ENCODE data around the gene DNAH14. TPM values are rescaled to one million over a fixed set of nuclear protein-coding genes. Genes with fewer than 3 reads are reported as not detected.

The DNAH14 gene
- total and polyA plus RNA-seq, 4 donors = 2.7 to 19.8 (median 9.6) TPM

- TF ChIP-seq GABPA (IDR thresholded peaks at IDR 0.05 in 1 of 2, conservative IDR thresholded peaks at IDR 0.05 in 1 of 2) (no peak), JUND (IDR thresholded peaks at IDR 0.05) (no peak), RXRA (IDR thresholded peaks at IDR 0.05) (no peak), FOXA1 (IDR thresholded peaks at IDR 0.05) (no peak), RAD21 (IDR thresholded peaks at IDR 0.05) (no peak), YY1 (IDR thresholded peaks at IDR 0.05) (no peak), TAF1 (conservative IDR thresholded peaks at IDR 0.05) (no peak), REST (IDR thresholded peaks at IDR 0.05) (no peak), ATF3 (IDR thresholded peaks at IDR 0.05) (no peak), HNF4G (IDR thresholded peaks at IDR 0.05) (no peak), NR2F2 (IDR thresholded peaks at IDR 0.05) (no peak), HNF4A (conservative IDR thresholded peaks at IDR 0.05) (no peak), ZBTB33 (IDR thresholded peaks at IDR 0.05) (no peak)
- TF ChIP-seq, protein P1, sequence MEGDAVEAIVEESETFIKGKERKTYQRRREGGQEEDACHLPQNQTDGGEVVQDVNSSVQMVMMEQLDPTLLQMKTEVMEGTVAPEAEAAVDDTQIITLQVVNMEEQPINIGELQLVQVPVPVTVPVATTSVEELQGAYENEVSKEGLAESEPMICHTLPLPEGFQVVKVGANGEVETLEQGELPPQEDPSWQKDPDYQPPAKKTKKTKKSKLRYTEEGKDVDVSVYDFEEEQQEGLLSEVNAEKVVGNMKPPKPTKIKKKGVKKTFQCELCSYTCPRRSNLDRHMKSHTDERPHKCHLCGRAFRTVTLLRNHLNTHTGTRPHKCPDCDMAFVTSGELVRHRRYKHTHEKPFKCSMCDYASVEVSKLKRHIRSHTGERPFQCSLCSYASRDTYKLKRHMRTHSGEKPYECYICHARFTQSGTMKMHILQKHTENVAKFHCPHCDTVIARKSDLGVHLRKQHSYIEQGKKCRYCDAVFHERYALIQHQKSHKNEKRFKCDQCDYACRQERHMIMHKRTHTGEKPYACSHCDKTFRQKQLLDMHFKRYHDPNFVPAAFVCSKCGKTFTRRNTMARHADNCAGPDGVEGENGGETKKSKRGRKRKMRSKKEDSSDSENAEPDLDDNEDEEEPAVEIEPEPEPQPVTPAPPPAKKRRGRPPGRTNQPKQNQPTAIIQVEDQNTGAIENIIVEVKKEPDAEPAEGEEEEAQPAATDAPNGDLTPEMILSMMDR (IDR thresholded peaks at IDR 0.05; ENCODE audit: low read depth, low read length, missing input control) = no peak
- TF ChIP-seq, protein P2, sequence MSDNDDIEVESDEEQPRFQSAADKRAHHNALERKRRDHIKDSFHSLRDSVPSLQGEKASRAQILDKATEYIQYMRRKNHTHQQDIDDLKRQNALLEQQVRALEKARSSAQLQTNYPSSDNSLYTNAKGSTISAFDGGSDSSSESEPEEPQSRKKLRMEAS (IDR thresholded peaks at IDR 0.05) = no peak
- no peaks in the 10 kb centered on the region for H3K4me1 ChIP-seq (ENCODE audit: control insufficient read depth in 4 of 4, insufficient read depth in 4 of 4, low read length in 3 of 4)
- H3K9ac ChIP-seq (ENCODE audit: low read depth in 1 of 2, low read length in 2 of 2) = no peak overlapping the region
- no peak for DNase-seq (ENCODE audit: low spot score)
- H3K9me3 ChIP-seq (ENCODE audit: control insufficient read depth in 4 of 4, low read length in 3 of 4) = peaks cover 0 to 4% (median 0%) of the 10 kb centered on the region in 4 donors
- no peaks in the 10 kb centered on the region for H3K27me3 ChIP-seq (ENCODE audit: control insufficient read depth in 4 of 4, insufficient read depth in 4 of 4, low read length in 3 of 4)
- H3K4me3 ChIP-seq (ENCODE audit: low read depth in 1 of 3, low read length in 3 of 3) = no peak overlapping the region
- WGBS = 90% methylated on average over 2 of the region's 2 CpGs
- H3K27ac ChIP-seq (ENCODE audit: low read depth in 1 of 2, low read length in 2 of 2) = no peak overlapping the region
- H3K36me3 ChIP-seq (ENCODE audit: control insufficient read depth in 4 of 4, insufficient read depth in 3 of 4, low read depth in 1 of 4, low read length in 3 of 4) = no peaks in the 10 kb centered on the region
These were observed 327.6 kb downstream of the DNAH14 start for GRCh38 chr1:225257081-225257480.

GRCh38 chr1:225258811-225259210 lies 329.3 kb downstream of the DNAH14 start:
- H3K4me3 ChIP-seq (ENCODE audit: low read depth in 1 of 3, low read length in 3 of 3) = no peak overlapping the region
- H3K9ac ChIP-seq (ENCODE audit: low read depth in 1 of 2, low read length in 2 of 2) = no peak overlapping the region
- no peak overlapping the region for H3K27ac ChIP-seq (ENCODE audit: low read depth in 1 of 2, low read length in 2 of 2)
- H3K27me3 ChIP-seq (ENCODE audit: control insufficient read depth in 4 of 4, insufficient read depth in 4 of 4, low read length in 3 of 4) = no peaks in the 10 kb centered on the region
- TF ChIP-seq YY1 (IDR thresholded peaks at IDR 0.05) (no peak), NR2F2 (IDR thresholded peaks at IDR 0.05) (no peak), FOXA1 (IDR thresholded peaks at IDR 0.05) (no peak), ZBTB33 (IDR thresholded peaks at IDR 0.05) (no peak), RXRA (IDR thresholded peaks at IDR 0.05) (no peak), HNF4A (conservative IDR thresholded peaks at IDR 0.05) (no peak), REST (IDR thresholded peaks at IDR 0.05) (no peak), EGR1 (IDR thresholded peaks at IDR 0.05; ENCODE audit: low read depth in 2 of 2) (no peak)
- TF ChIP-seq, protein P2 (IDR thresholded peaks at IDR 0.05) = no peak
- no peaks in the 10 kb centered on the region for H3K4me1 ChIP-seq (ENCODE audit: control insufficient read depth in 4 of 4, insufficient read depth in 4 of 4, low read length in 3 of 4)
- H3K9me3 ChIP-seq (ENCODE audit: control insufficient read depth in 4 of 4, low read length in 3 of 4) = peaks cover 0 to 4% (median 0%) of the 10 kb centered on the region in 4 donors
- no peak for DNase-seq (ENCODE audit: low spot score)
- H3K36me3 ChIP-seq (ENCODE audit: control insufficient read depth in 4 of 4, insufficient read depth in 3 of 4, low read depth in 1 of 4, low read length in 3 of 4) = no peaks in the 10 kb centered on the region
